ENCODE measurements around the gene CDADC1.

- TF ChIP-seq SMC3 (IDR thresholded peaks at IDR 0.05; ENCODE audit: low read length) (no peak), CTCF (CRISPR knock-in tag; IDR thresholded peaks at IDR 0.05) (no peak), SIN3B (IDR thresholded peaks at IDR 0.05; ENCODE audit: low read length) (no peak), PTBP1 (IDR thresholded peaks at IDR 0.05; ENCODE audit: low read depth, low read length, poor library complexity, severe bottlenecking) (no peak), ESRRA (CRISPR knock-in tag; IDR thresholded peaks at IDR 0.05; ENCODE audit: low read depth) (no peak), ZBTB4 (CRISPR knock-in tag; IDR thresholded peaks at IDR 0.05; ENCODE audit: borderline replicate concordance) (no peak), CEBPG (CRISPR knock-in tag; IDR thresholded peaks at IDR 0.05) (no peak), ATF4 (CRISPR knock-in tag; IDR thresholded peaks at IDR 0.05) (no peak), RNF2 (conservative IDR thresholded peaks at IDR 0.05; ENCODE audit: low read depth) (no peak), ZNF264 (CRISPR knock-in tag; IDR thresholded peaks at IDR 0.05) (no peak)
Measured at GRCh38 chr13:49226613-49227012, 21.1 kb upstream of the CDADC1 start.

Measured in HepG2 (cell line).